CD4-positive, alpha-beta T cell (primary cell): ENCODE measurements around the gene MAGI1. TPM values are rescaled to one million over a fixed set of nuclear protein-coding genes. Genes with fewer than 3 reads are reported as not detected.

Experiments
- ATAC-seq: fragments of 200-7000 bp; cut with Tn5 transposase; one replicate; pipeline ENCODE4 v1.10.0; 2022; ENCODE audit warnings: mild to moderate bottlenecking; ENCODE audit not compliant: poor library complexity
- CTCF ChIA-PET: fragments of 350-600 bp; sonication (Branson Sonifier 250); formaldehyde crosslinking; loops from one replicate; lab custom pipeline; 2021; ENCODE audit warnings: antibody characterized with exemption, inconsistent platforms; lab: Charles Lee
- POLR2A ChIA-PET: fragments of 350-600 bp; sonication (Branson Sonifier 250); formaldehyde crosslinking; loops from one replicate; lab custom pipeline; 2021; ENCODE audit warnings: antibody characterized with exemption, inconsistent platforms; lab: Charles Lee
- DNase-seq, 14 experiments: peaks; one replicate each; pipeline ENCODE4 v3.0.0-alpha.2; 2013 to 2020; ENCODE audit warnings: mixed read lengths in 2 of 14
- H3K27ac ChIP-seq, 2 donors: one replicate each; pipeline versions ENCODE4 v1.5.1 to v1.7.0; 2013; ENCODE audit warnings: low read length in 2 of 2, low read depth in 1 of 2, mild to moderate bottlenecking in 1 of 2
- H3K27me3 ChIP-seq, 2 experiments: 1 replicate in 1 of 2; 2 replicates in 1 of 2; pipeline versions ENCODE4 v1.6.1 to v1.7.0; 2013; ENCODE audit warnings: low read length in 2 of 2, control low read depth in 1 of 2, mild to moderate bottlenecking in 1 of 2, moderate library complexity in 1 of 2; ENCODE audit not compliant: insufficient read depth in 2 of 2, control insufficient read depth in 1 of 2
- H3K36me3 ChIP-seq: one replicate; pipeline ENCODE4 v1.6.1; 2013; ENCODE audit warnings: low read length, control low read depth; ENCODE audit not compliant: insufficient read depth
- H3K4me1 ChIP-seq: one replicate; pipeline ENCODE4 v1.6.1; 2013; ENCODE audit warnings: low read length, control low read depth; ENCODE audit not compliant: insufficient read depth
- H3K4me3 ChIP-seq: one replicate; pipeline ENCODE4 v1.5.1; 2013; ENCODE audit warnings: mild to moderate bottlenecking, low read length, moderate library complexity
- H3K9me3 ChIP-seq, 2 experiments: 1 replicate in 1 of 2; 2 replicates in 1 of 2; pipeline versions ENCODE4 v1.6.1 to v1.7.0; 2013; ENCODE audit warnings: low read length in 2 of 2, mild to moderate bottlenecking in 2 of 2, control low read depth in 1 of 2, moderate library complexity in 1 of 2; ENCODE audit not compliant: control insufficient read depth in 1 of 2, insufficient read depth in 1 of 2
- H3K27ac Mint-ChIP-seq: one replicate; pipeline ENCODE4 v1.8.0; 2020; ENCODE audit warnings: mixed read lengths
- H3K27me3 Mint-ChIP-seq: one replicate; pipeline ENCODE4 v1.8.0; 2021; ENCODE audit warnings: mixed read lengths
- H3K36me3 Mint-ChIP-seq: one replicate; pipeline ENCODE4 v1.8.0; 2021; ENCODE audit warnings: low read depth, mixed read lengths
- H3K4me1 Mint-ChIP-seq: one replicate; pipeline ENCODE4 v1.8.0; 2021; ENCODE audit warnings: low read depth, mixed read lengths
- H3K4me3 Mint-ChIP-seq: one replicate; pipeline ENCODE4 v1.8.0; 2020; ENCODE audit warnings: mild to moderate bottlenecking, mixed read lengths
- H3K9me3 Mint-ChIP-seq: one replicate; pipeline ENCODE4 v1.8.0; 2020; ENCODE audit warnings: mixed read lengths
- CTCF ChIP-seq: fragments of 200-600 bp; IDR thresholded peaks from one replicate; pipeline ENCODE4 v1.8.0; 2022; ENCODE audit warnings: antibody characterized with exemption, mild to moderate bottlenecking
- intact Hi-C, 2 experiments: fragments of 100-400 bp; cut with DNase I in 1 of 2; cut with micrococcal nuclease in 1 of 2; formaldehyde crosslinking; loops; one replicate each; pipeline versions ENCODE4 v1.15.1 to v1.9.0; 2023 to 2025; cut with DNase I, micrococcal nuclease
- total RNA-seq, 174 experiments: library from RNA in 2 of 174; stranded (reverse) in 2 of 174; gene quantifications; one replicate each; pipeline ENCODE4 v1.2.3 and lab custom pipeline; 2021 to 2026

The MAGI1 gene
- total RNA-seq, 2 experiments from 2014 or later, result not detected

DNA sequence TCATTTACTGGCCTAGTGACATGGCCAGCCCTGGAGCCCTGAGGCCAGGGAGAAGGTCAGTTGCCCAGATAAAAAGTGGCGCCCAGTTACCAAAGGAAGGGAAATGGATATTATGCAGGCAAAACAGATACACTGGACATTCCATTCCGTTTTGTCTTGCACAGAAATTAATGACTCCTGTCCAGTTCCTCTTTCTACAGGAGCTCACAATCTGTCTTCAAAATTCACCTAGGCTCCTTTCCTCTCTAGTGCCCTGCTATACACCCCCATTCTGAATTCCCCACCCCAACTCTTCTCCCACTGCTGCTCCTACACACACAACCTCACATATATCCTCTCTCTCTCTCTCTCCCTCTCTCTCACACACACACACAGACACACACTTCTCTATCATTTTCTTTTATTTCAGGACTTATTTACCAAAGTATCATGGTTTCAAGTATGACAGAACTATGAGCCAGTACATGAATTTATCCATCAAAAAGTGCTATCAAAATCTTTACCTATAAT, 229.0 kb downstream of the MAGI1 start:
- ChIA-PET CTCF (no interaction called here), POLR2A (no interaction called here)
- no peak overlapping the region for H3K27ac Mint-ChIP-seq
- ATAC-seq, result no peak
- intact Hi-C loops, result no loop called here
- Histone ChIP-seq H3K27ac (no peak overlapping the region), H3K36me3 (no peaks in the 10 kb centered on the region), H3K9me3 (no peaks in the 10 kb centered on the region), H3K4me3 (no peak overlapping the region), H3K27me3 (no peaks in the 10 kb centered on the region), H3K4me1 (no peaks in the 10 kb centered on the region)
- no peaks in the 10 kb centered on the region for H3K36me3 Mint-ChIP-seq
- TF ChIP-seq CTCF, result no peak
- peaks cover 16% of the 10 kb centered on the region for H3K9me3 Mint-ChIP-seq
- no peak overlapping the region for H3K4me3 Mint-ChIP-seq
- no peaks in the 10 kb centered on the region for H3K27me3 Mint-ChIP-seq
- DNase-seq, result no peak
- H3K4me1 Mint-ChIP-seq, result no peaks in the 10 kb centered on the region

- POLR2A ChIA-PET, result no interaction called here
- intact Hi-C loops, result no loop called here
- no peak overlapping the region for H3K4me3 ChIP-seq
- CTCF ChIA-PET, result no interaction called here
- no peaks in the 10 kb centered on the region for H3K9me3 ChIP-seq
- no peaks in the 10 kb centered on the region for H3K36me3 ChIP-seq
- no peaks in the 10 kb centered on the region for H3K36me3 Mint-ChIP-seq
- H3K4me1 ChIP-seq, result no peaks in the 10 kb centered on the region
- no peak overlapping the region for H3K27ac Mint-ChIP-seq
- no peak for DNase-seq
- H3K27me3 Mint-ChIP-seq, result no peaks in the 10 kb centered on the region
- no peak for TF ChIP-seq CTCF
- H3K9me3 Mint-ChIP-seq, result peaks cover 16% of the 10 kb centered on the region
- H3K4me3 Mint-ChIP-seq, result no peak overlapping the region
- no peak for ATAC-seq
- H3K4me1 Mint-ChIP-seq, result no peaks in the 10 kb centered on the region
- no peaks in the 10 kb centered on the region for H3K27me3 ChIP-seq
- no peak overlapping the region for H3K27ac ChIP-seq
Observed at GRCh38 chr3:65808824-65809223, 229.9 kb downstream of the MAGI1 start.

- Mint-ChIP-seq H3K4me3 (no peak overlapping the region), H3K27ac (no peak overlapping the region), H3K36me3 (no peaks in the 10 kb centered on the region), H3K4me1 (no peaks in the 10 kb centered on the region), H3K9me3 (peaks cover 16% of the 10 kb centered on the region), H3K27me3 (no peaks in the 10 kb centered on the region)
- H3K27ac ChIP-seq, result no peak overlapping the region
- H3K36me3 ChIP-seq, result no peaks in the 10 kb centered on the region
- H3K27me3 ChIP-seq, result no peaks in the 10 kb centered on the region
- no peak for ATAC-seq
- ChIA-PET CTCF (no interaction called here), POLR2A (no interaction called here)
- H3K4me1 ChIP-seq, result no peaks in the 10 kb centered on the region
- H3K9me3 ChIP-seq, result no peaks in the 10 kb centered on the region
- TF ChIP-seq CTCF, result no peak
- intact Hi-C loops, result no loop called here
- no peak for DNase-seq
- no peak overlapping the region for H3K4me3 ChIP-seq
Observed at GRCh38 chr3:65808407-65808806, 230.3 kb downstream of the MAGI1 start.
